Left renal pelvis (tissue), 4 donors: Measurements from ENCODE around the gene LRP2. TPM values are rescaled to one million over a fixed set of nuclear protein-coding genes. Genes with fewer than 3 reads are reported as not detected.

Experiments
- DNase-seq, 4 donors: peaks; one replicate each; pipeline ENCODE4 v3.0.0-alpha.2; 2013; ENCODE audit warnings: low read depth in 4 of 4, low spot score in 3 of 4
- polyA plus RNA-seq, 4 donors: library from polyadenylated mRNA; unstranded; fragments of 120-200 nt; gene quantifications; one replicate each; pipeline ENCODE4 v1.2.1, GENCODE V29; 2013; ENCODE audit not compliant: insufficient read length in 4 of 4

LRP2 gene
- polyA plus RNA-seq, 4 donors = 2.1 to 161 (median 117) TPM

GRCh38 chr2:169184074-169184473 is 178.3 kb downstream of the LRP2 start:
- no peak for DNase-seq

- DNase-seq = no peak
Observed at GRCh38 chr2:169182573-169182972, 179.8 kb downstream of the LRP2 start.

DNA sequence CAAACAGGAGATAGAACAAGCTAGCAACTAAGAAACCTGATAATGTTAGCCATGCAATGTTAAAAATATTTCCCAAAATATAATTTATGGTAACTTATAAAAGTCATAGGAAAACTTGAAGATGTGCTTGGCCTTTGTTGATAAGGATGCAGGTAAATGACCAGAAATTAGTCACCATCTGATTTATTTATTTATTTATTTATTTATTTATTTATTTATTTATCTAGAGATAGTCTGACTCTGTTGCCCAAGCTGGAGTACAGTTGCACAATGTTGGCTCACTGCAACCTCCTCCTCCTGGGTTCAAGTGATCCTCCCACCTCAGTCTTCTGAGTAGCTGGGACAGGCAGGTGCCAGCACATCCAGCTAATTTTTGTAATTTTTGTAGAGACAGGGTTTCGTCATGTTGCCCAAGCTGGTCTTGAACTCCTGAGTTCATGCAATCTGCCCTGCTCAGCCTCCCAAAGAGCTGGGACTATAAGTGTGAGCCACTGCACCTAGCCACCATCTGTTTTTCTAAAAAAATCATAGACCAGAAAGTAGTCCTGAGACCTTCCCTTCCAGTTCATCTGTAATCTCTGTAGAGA is 183.4 kb downstream of the LRP2 start:
- no peak for DNase-seq

- DNase-seq = no peak
Observed at GRCh38 chr2:169178364-169178763, 184.0 kb downstream of the LRP2 start.

GRCh38 chr2:169175112-169175511 is 187.2 kb downstream of the LRP2 start:
- no peak for DNase-seq

DNA sequence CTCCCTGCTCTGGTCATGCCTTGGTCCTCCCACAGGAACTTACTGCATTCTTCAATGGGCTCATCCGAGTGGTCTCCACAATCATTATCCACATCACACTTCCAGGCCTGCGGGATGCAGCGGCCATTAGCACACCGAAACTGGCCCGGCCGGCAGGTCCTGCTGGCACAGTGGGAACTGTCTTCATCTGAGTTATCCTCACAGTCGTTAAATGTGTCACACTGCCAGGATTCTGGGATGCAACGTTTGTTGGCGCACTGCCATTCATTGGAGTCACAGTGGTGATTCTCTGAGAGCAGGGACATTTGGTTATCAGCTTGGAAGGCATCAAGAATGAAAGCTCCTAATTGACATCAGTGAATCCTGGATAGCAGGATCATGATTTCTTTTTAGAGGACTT is 188.5 kb downstream of the LRP2 start:
- no peak for DNase-seq

DNA sequence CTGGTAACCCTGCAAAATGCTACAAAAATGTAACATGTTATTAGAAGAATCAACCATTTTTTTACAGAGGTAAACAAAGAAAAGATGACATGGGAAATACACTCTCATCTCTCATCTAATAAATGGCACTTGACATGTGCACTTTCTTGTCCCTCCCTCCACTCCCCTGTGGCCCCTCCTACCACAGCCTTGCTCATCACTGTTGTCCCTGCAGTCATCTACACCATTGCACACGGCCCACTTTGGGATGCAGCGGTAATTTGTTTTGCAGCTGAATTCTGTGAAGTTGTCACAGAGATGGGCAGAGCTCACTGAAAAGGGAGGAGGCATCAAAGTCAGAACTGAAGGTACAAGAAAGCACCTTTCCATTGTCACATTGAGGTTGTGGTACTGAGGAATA is 189.4 kb downstream of the LRP2 start:
- DNase-seq = no peak

DNA sequence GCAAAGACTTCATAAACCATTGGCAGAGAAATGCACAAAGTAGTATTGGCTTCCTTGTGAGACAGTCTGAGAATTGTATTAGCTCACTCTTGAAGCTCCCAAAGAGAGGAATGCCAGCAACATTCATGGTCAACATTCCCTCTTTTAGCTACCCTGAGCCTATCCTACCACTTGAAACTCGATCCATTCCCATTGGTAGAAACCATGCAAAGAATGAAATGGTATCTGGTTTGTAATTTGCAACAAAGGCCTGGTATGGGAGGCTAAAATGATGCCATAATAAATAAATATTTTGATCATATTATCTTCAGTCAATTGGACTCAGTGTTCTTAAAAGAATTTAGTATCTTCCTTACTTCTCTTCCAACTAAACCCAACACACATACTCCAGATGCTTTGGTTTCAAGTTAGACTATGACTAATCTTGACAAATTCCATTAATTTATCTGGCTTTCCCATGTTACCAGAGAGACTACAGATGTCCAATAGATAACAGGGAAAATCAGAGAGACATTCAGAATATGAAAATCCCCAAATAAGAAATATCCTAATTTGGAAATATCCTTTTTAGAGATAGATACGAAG is 190.1 kb downstream of the LRP2 start:
- no peak for DNase-seq

GRCh38 chr2:169165791-169166190 is 196.5 kb downstream of the LRP2 start:
- DNase-seq = no peak

DNA sequence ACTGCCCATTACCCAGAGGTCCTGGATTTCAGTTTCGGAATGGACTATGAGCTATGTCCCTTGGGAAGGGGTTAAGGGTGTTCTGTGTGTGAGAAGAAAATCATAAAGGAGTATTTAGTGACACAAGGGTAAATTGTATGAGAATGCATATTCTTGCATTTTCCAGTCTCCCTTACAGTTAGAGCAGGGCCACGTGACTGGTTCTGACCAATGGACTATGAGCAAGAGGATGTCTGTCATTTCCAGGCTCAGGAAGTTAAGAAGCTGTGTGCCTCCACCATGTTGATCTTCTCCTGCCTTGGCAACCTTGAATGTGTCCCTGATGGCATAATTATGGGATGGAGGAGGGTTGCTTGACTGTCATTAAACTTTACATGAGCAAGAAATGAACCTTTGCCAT is 198.0 kb downstream of the LRP2 start:
- no peak for DNase-seq

DNA sequence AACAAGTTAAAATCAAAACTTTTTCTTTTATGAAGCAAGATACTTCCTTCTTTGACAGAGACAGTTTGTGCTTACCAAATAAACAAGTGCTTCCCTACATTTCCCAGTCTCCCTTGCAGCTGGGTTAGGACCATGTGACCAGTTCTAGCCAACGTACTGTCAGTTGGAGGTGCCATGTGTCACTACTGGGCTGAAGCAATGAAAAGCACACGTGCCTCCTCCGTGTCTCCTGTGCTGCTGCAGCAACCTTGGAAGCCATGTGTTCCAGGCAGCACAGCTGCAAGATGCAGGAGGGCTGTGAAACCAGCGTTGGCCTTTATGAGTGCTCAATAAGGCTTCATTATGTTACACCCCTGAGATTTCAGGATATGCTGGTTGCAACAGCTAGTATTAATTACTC is 199.7 kb downstream of the LRP2 start:
- DNase-seq = no peak

GRCh38 chr2:169160926-169161481 is 201.3 kb downstream of the LRP2 start:
- no peak for DNase-seq

DNA sequence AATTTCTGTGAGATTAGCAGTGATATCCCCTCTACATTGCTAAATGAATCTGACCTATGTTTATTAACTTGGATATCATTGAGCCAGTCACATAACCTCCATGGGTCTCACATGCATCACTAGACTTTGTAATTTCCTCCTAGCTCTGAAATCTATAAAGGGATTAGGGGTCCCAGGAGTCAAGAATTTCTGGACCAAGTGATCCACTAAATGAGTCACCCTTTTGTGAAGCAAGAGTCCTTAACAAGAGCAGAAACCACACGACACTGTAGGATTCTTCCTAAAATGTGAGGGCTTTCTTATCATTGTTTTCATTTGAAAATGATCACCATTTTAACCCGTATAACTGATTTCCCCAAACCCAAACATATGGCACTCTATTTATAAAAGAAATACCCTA is 202.6 kb downstream of the LRP2 start:
- no peak for DNase-seq

DNA sequence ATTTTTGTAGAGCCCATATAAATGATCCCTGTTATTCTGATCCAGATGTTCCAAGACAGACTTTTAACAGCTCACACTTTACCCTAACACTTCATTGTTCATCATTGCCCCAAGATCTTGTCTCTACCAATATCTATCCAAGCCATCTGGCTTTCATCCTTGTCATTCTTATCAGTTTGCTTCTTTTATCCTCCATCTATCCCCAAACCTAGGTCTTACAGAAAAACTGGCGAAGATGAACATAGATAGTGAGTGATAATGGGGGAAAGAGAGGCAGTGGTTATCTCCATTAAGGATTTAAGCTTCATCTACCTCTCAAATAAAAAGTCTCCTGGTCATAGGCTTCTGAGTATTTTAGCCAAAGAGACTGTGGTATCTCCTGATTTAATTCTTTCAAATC is 203.5 kb downstream of the LRP2 start:
- DNase-seq = no peak

- DNase-seq = no peak
Observed at GRCh38 chr2:169146220-169146619, 216.1 kb downstream of the LRP2 start.

DNA sequence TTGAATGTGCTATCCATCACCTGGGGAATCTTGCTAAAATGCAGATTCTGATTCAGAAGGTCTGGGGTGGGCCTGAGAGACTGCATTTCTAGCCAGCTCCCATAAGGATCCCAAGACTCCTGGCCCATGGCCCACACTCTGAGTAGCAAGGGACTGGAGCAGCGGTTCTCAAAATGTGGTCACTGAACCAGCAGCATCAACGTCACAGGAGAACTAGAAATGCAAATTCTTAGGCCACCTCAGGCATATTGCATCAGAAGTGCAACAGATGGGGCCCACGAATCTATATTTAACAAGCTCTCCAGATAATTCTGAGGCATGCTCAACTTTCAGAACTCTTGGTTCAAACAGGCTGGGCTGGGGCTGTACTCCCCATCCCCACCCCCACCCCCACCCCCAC is 218.3 kb downstream of the LRP2 start:
- no peak for DNase-seq

DNA sequence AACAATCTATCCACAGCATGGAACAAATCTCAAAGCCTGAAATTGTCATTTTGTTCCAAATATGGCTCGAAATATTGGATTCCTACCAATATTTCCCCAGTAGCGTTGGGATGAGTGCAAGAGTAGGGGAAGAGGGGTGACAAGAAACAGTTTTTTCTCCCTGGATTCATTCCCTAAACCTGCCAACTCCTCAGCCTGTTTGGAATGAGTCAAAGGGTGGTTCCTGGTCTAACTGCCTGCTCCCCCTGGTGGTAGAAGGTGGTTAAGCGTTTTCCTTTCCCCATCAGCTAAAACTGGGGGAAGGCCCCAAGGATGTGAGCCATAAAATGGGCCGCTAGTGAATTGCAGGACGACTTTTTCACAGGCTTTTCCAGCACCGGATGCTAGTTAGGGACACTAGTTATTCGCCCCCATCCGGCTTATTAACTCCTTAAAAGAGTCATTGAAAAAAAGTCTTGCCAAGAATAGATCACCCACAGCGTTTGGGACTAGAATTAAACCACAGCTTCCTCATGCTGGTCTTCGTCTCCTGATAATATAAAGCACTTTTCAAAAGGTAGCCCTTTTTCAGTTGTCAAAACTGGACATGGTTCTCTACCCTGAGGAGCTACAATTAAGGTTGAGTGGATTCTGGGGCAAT is 220.5 kb downstream of the LRP2 start:
- no peak for DNase-seq

DNA sequence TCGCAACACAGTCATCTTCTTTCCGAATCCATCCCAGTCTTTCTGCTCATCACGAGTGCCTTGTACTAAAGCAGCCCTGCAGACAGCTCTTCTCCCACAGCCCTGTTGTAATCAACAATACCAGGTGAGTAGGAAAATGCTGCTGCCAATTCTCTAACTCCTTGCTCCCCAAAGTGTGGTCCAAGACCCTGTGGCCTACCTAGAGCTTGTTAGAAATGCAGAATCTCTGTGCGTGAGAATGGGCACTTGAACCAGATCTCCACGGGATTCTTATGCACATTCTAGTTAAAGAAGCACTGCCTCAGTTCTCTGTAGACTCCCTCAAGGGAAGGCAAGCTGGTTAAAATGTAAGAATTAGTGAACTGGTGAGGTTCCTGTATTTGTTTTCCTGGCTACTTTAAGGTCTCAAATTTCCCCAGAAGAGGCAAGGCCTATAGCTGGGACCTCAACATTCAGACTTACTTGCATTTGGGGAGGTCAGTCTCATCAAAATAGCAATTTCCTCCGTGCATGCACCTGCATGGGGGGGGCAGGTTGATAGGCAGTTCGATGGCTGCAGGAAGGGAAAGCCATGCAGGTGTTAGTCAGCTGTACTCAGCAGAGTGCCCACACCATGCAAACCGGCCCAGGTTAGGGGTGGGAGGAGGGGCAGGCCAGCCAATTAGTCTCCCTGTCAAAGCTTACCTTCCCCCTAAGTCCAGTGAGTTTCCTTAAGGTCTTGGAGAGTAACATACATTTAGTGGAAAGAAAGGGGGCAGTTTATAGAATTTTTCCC is 222.2 kb downstream of the LRP2 start:
- no peak for DNase-seq

- no peak for DNase-seq
Observed at GRCh38 chr2:169139145-169139544, 223.2 kb downstream of the LRP2 start.

- DNase-seq = no peak
Observed at GRCh38 chr2:169137924-169138323, 224.4 kb downstream of the LRP2 start.

- DNase-seq = no peak
Observed at GRCh38 chr2:169136885-169137534, 225.3 kb downstream of the LRP2 start.
